K562 (cell line): ENCODE data around the gene C7orf25.

Experiments used
- ARID2 ChIP-seq: fragments of 450-650 bp; IDR thresholded peaks from 2 replicates; pipeline ENCODE4 v1.6.1; 2017; ENCODE audit warnings: antibody characterized with exemption, mild to moderate bottlenecking
- CHD2 ChIP-seq: IDR thresholded peaks from 2 replicates; pipeline ENCODE4 v1.6.1; 2011; ENCODE audit warnings: low read depth, low read length
- DNMT1 ChIP-seq: fragments of 450-650 bp; IDR thresholded peaks from 2 replicates; pipeline ENCODE4 v1.6.1; 2016; ENCODE audit warnings: antibody characterized with exemption, mild to moderate bottlenecking
- ELF1 ChIP-seq: fragments of 200-800 bp; sonication (Bioruptor generic); IDR thresholded peaks from 2 replicates; pipeline ENCODE4 v1.6.1; 2016; ENCODE audit warnings: missing genetic modification characterization, missing compliant biosample characterization
- EP300 ChIP-seq: IDR thresholded peaks from 2 replicates; pipeline ENCODE4 v1.6.1; 2012; ENCODE audit warnings: low read length, improper control_type of control experiment
- JUN ChIP-seq, 2 experiments: sonication (generic) in 1 of 2; formaldehyde crosslinking in 1 of 2; IDR thresholded peaks; 2 replicates each; pipeline versions ENCODE4 v1.6.1 to v1.8.0; 2012 to 2022; ENCODE audit warnings: borderline replicate concordance in 2 of 2, mild to moderate bottlenecking in 2 of 2, improper control_type of control experiment in 1 of 2, low read depth in 1 of 2, low read length in 1 of 2, missing genetic modification reagents in 1 of 2
- KLF10 ChIP-seq: fragments of 250-450 bp; sonication (Bioruptor Pico); IDR thresholded peaks from 2 replicates; pipeline ENCODE4 v1.6.1; 2021; ENCODE audit warnings: matching md5 sums
- MYNN ChIP-seq, 2 experiments: sonication (generic); formaldehyde crosslinking in 1 of 2; IDR thresholded peaks; 2 replicates each; pipeline versions ENCODE4 v1.5.0 to v1.6.1; 2016 to 2020; ENCODE audit warnings: antibody characterized with exemption in 1 of 2, missing genetic modification reagents in 1 of 2
- POLR2A ChIP-seq: fragments of 450-650 bp; conservative IDR thresholded peaks from 2 replicates; pipeline ENCODE4 v1.6.1; 2016
- POLR2AphosphoS5 ChIP-seq: IDR thresholded peaks from 2 replicates; pipeline ENCODE4 v1.6.1; 2011; ENCODE audit warnings: mild to moderate bottlenecking, low read depth, low read length, moderate library complexity; ENCODE audit not compliant: control insufficient read depth, insufficient read depth
- ZNF212 ChIP-seq: fragments of 450-650 bp; formaldehyde crosslinking; IDR thresholded peaks from 2 replicates; pipeline ENCODE4 v1.4.0; 2020; ENCODE audit warnings: mild to moderate bottlenecking
- TF ChIP-seq, protein P1 (sequence below): fragments of 250-450 bp; sonication (Bioruptor Pico); IDR thresholded peaks from 2 replicates; pipeline ENCODE4 v1.5.0; 2021
- TF ChIP-seq, protein P2 (sequence below): fragments of 450-650 bp; IDR thresholded peaks from 2 replicates; pipeline ENCODE4 v1.6.1; 2016

GRCh38 chr7:42929449-42929848, 17.6 kb upstream of the C7orf25 start:
- TF ChIP-seq KLF10 (CRISPR knock-in tag) (no peak), ELF1 (tag) (no peak), JUN (IDR thresholded peaks at IDR 0.05; ENCODE audit: borderline replicate concordance, low read depth, low read length) (no peak), JUN (CRISPR knock-in tag; IDR thresholded peaks at IDR 0.05; ENCODE audit: borderline replicate concordance) (no peak), ZNF212 (CRISPR knock-in tag) (no peak), POLR2A (no peak), EP300 (no peak), POLR2AphosphoS5 (no peak), DNMT1 (no peak), CHD2 (no peak), MYNN (IDR thresholded peaks at IDR 0.05) (no peak), MYNN (CRISPR knock-in tag; IDR thresholded peaks at IDR 0.05) (no peak), ARID2 (no peak)
- TF ChIP-seq, protein P1, sequence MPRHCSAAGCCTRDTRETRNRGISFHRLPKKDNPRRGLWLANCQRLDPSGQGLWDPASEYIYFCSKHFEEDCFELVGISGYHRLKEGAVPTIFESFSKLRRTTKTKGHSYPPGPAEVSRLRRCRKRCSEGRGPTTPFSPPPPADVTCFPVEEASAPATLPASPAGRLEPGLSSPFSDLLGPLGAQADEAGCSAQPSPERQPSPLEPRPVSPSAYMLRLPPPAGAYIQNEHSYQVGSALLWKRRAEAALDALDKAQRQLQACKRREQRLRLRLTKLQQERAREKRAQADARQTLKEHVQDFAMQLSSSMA = no peak
- TF ChIP-seq, protein P2, sequence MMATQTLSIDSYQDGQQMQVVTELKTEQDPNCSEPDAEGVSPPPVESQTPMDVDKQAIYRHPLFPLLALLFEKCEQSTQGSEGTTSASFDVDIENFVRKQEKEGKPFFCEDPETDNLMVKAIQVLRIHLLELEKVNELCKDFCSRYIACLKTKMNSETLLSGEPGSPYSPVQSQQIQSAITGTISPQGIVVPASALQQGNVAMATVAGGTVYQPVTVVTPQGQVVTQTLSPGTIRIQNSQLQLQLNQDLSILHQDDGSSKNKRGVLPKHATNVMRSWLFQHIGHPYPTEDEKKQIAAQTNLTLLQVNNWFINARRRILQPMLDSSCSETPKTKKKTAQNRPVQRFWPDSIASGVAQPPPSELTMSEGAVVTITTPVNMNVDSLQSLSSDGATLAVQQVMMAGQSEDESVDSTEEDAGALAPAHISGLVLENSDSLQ = no peak
